H4 (cell line): ENCODE data around the gene KIF5A. TPM values are rescaled to one million over a fixed set of nuclear protein-coding genes. Genes with fewer than 3 reads are reported as not detected.

ENCODE experiments used
- DNase-seq: peaks from one replicate; pipeline ENCODE4 v3.0.0-alpha.2; 2015; ENCODE audit warnings: low spot score
- total RNA-seq: library from RNA; depleted of rRNA; stranded (reverse); fragments of >200 nt; shearing (Covaris generic); gene quantifications from 2 replicates; pipeline ENCODE4 v1.2.3, GENCODE V29; 2014

Gene KIF5A
- total RNA-seq, 1 experiment from 2014 or later = 0.27 TPM

DNA sequence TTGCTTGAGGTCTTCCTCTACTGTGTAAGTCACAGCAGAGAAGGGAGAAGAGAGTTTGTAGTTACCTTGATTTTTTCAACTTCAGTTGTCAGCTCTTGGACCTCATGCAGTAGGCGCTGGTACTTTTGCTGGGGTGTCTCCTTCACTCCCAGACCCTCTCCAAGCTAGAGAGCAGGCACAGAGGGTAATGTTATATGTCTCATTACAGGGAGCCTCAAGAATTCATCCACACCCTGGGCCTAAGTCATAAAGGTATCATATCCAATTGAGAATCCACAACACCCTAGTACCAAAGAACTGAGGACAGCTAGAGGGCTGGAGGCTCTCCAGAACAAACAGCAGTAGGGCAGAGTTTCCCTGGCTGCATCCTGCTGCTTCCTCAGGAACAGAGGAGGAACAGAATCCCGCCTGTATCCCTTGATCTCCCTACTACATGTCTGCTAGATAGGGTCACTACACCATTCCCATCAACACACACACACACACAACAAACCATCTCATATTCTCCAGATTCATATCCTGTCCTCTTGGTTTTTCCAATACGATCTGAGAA lies 14.8 kb upstream of the KIF5A start:
- DNase-seq = no peak

DNA sequence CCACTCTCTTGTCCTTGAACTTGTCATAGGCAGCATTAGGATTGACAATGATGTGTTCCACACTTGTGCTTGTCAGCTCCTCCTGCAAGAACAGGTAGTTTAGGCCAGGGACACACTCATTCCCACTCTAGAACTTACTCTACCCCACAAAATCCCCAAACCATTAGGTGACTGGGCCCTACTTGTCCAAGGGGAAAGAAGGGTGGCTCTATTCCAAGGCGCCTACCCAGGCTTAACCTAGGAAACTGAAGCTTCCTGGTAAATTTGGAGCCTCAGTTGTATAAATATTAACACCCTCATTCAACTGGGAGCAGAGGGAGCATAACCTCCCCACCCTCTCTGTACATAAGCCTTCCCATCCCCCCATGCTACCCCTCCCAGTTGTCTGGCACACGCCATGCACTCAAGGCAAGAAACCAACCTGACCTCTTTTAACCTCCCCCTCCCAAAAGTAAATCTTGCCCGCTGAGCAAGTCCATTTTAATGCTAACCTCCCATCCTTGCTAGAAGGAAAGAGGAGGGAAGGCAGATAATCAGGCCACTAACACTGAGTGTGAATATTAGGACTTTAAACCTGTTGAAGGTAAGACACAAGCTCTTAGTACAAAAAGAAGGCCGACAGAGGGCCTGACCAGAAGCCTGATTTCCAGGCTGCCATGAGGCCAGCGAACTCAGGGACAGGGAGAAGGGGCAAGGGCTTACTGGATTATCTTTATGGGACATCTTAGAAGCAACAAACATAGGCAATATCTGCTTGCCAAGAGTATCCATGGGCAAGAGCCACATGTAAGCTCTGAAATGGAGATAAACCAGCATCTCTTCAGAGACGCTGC lies 13.9 kb upstream of the KIF5A start:
- no peak for DNase-seq

DNA sequence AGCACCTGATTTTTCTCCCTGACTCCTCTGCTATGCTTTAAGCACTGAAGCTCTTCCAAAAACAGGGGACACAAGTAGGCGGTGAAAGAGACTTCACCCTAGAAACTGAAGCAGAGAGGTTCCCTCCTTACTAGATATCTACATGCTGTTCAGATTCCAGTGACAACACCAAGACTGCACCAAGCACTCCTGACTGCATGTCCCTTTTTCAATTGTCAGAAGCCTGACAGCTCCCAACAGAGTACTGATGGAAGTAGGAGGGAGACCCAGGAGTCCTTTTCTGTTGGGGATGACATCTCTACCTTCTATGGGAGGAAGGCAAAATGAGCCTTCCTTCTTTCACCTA lies 13.3 kb upstream of the KIF5A start:
- DNase-seq = no peak

GRCh38 chr12:57539134-57539768 lies 10.6 kb upstream of the KIF5A start:
- no peak for DNase-seq

- DNase-seq = no peak
Observed at GRCh38 chr12:57541001-57541400, 8.8 kb upstream of the KIF5A start.

DNA sequence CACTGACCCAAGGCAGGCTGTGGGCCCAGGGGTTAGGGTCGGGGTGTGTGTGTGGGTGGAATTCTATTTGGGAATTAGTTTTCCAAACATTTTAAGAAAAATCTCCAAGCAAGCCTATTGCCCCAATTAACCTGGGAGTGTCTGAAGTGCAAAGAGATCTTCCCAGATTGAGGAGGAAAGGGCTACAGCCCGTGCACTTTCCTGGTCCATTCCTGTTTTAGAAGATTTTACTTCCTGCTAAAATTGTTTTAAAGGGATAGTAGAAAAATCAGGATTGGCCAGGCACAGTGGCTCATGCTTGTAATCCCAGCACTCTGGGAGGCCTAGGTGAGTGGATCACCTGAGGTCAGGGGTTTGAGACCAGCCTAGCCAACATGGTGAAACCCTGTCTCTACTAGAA lies 8.1 kb upstream of the KIF5A start:
- no peak for DNase-seq

DNA sequence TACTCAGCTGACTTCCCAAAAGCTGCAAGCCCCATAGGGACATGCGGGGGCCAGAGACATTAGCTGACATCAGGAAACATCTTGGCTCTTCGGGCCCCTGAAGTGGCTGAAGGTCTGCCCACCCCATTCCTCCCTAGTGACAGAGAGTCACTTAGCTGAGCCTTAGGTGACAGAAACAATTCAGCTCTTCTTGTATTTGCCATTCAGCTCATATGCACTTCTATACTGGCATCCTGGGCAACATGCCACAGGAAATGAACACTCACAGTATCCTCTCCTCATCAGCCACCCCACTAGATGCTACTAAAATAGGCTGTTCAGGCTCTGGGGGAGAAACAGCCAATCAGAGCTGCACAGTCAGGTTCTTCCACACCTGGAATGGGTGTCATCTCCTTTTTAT lies 6.3 kb upstream of the KIF5A start:
- no peak for DNase-seq

GRCh38 chr12:57545809-57546437 lies 3.9 kb upstream of the KIF5A start:
- DNase-seq = no peak

- DNase-seq = peak; percentile 91
Observed at GRCh38 chr12:57546438-57547287, 3.2 kb upstream of the KIF5A start, which contains the start of gene DCTN2. Gene DCTN2 (minus strand): TSS chr12:57547192. CDS start chr12:57547063, 129 bp downstream.

DNA sequence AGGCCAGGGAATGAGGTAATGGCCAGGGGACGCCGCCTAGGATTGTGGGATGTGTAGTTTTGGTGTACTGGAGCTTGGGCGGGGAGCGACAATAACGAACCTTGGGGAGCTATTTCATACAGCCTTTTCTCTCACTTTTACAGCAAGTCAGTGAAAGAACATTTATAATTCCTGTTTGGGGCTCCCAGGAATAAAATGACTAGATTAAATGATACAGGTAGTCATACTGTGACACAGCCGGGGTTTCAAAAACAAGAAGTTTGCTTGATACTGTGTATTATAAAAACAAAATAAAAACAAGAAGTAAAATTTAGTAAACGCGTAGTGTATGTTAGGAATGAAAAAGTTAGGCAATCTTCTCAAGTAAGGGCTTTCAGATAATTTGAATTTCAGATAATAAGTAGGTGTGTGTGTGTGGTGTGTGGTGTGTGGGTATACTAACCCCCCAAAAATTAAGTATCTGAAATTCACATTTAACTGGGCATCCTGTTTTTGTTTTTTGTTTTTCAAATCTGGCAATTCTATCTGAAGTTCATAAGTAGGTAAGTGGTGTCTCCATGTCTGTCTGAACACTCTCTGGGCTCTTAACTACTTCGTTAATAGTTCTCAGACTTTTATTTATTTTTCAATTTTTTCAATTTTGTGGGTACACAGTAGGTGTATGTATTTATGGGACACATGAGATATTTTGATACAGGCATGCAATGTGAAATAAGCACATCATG lies 2.4 kb upstream of the KIF5A start:
- no peak for DNase-seq

DNA sequence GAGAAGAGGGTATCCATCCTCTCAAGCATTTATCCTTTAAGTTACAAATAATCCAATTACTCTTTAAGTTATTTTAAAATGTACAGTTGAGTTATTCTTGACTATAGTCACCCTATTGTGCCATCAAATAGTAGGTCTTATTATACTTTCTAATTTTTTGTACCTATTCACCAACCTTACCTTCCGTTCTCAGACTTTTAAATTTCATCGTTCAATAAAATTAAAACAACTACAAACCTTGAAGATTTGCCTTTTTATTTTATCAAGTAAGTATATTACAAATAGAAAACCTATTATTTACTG lies 1.9 kb upstream of the KIF5A start:
- DNase-seq = no peak

DNA sequence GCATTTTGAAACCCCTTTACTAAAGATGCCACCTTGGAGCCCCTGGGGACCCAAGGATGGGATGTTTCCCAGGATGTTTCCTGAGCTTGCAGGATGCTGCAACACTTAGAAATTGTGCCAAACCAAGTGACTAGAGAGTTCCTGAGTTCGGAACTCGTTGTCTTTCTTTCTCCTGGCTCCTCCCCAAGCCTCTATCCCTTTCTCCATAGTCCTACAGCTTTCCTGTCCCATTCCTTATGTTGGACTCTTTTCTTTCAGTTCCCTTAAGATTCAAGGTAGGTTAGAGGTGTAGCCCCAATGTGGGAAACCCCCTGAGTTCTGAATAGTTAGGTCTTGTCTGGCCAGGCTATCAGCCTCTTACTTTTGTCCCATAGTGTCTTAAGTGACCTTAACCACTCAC lies 1.4 kb upstream of the KIF5A start:
- DNase-seq = no peak

- no peak for DNase-seq
Observed at GRCh38 chr12:57549203-57549908, 488 bp upstream of the KIF5A start.

GRCh38 chr12:57550641-57551549 lies 1.1 kb downstream of the KIF5A start:
- no peak for DNase-seq

- no peak for DNase-seq
Observed at GRCh38 chr12:57551637-57552305, 1.9 kb downstream of the KIF5A start.

- DNase-seq = no peak
Observed at GRCh38 chr12:57552306-57552651, 2.4 kb downstream of the KIF5A start.

DNA sequence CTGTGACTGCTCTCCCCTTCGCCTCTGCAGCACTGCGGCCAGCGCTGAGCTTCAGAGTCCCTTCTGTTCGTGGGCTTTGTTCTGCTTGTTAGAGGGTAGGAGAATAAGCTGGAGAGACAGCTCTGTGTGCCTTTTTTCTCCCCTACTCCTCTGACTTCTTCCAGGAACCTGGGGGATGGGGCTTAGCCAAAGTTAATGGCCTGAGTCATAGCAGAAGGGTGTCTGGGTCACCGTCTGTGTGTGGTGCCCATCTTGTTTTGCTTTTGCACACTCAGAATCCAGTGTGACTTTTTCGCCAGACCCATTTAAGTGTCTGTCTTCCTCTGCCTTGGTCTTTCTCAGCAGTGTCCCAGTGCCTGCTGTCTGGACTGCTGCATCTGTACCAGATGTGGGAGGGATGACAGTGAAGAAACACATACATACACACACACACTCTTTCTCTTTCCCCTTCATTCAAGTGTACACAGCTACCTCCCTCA lies 3.0 kb downstream of the KIF5A start:
- no peak for DNase-seq

DNA sequence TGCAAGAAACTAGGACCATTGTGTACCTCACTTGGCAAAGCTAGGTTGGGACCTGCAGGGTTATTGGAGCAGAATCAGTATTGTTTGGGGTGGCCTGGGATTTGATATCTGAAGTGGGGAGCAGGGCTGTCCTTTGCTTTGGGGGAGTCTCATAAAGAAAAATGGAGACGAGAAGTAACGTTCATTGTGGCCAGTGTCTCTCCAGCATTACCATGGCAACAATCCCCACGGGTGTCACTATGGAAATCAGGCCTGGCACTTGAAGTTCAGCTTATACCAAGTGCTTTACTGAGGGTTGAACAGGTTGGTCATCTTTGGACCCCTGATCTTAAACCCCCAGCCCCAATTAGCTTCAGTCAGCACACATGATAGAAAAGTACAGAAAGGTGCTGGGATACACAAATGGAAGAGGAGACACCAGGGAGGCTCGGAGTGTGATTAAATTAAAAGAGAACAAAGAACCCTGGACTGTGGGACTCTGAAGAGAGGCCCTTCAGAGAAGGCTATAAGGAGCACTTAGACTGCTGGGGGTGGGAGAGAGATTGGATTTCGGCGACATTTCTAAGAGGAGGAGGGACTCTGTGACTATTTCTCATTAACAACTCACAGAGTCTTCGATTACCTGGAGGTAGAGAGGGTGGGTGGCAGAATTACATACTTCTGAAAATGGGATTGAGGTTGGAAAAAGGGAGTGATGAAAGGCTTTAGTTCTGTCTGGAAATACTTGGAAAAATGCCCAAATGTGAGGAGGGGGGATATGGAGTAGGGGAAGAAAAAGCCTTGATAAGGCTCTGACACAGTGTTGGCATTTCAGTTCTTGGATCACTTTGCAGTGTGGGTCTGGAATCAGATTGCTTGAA lies 3.7 kb downstream of the KIF5A start:
- no peak for DNase-seq
